ENCODE measurements around the gene ZFYVE27.

DNA sequence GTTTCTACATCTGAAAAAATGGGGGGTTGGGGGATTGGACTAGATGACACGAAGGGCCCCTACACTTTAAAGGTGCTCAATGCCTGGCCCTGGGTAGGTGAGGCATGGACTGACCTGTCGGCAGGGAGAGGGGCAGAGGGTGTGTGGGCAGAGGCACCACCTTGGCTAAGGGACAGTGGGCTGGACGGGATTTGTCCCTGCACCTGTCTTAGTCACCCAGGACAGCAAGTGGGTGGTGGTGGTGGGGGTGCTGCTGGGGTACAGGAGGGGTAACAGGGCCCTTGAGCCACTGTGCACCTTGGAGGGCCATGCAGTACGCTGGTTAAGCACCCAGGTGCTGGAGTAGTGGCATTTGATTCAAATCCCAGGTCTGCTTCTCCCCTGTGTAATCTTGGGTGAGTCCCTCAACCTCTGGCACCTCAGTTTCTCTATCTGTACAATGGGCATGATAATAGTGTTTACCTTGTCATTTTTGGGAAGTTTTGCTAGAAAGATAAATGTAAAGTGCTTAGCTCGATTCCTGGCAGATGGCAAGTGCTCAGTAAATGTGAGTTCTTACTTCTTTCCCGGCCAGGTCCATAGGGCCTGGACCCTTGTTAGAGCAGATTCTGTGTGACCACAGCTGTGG, 53.0 kb downstream of the ZFYVE27 start:
- TF ChIP-seq, protein P1, sequence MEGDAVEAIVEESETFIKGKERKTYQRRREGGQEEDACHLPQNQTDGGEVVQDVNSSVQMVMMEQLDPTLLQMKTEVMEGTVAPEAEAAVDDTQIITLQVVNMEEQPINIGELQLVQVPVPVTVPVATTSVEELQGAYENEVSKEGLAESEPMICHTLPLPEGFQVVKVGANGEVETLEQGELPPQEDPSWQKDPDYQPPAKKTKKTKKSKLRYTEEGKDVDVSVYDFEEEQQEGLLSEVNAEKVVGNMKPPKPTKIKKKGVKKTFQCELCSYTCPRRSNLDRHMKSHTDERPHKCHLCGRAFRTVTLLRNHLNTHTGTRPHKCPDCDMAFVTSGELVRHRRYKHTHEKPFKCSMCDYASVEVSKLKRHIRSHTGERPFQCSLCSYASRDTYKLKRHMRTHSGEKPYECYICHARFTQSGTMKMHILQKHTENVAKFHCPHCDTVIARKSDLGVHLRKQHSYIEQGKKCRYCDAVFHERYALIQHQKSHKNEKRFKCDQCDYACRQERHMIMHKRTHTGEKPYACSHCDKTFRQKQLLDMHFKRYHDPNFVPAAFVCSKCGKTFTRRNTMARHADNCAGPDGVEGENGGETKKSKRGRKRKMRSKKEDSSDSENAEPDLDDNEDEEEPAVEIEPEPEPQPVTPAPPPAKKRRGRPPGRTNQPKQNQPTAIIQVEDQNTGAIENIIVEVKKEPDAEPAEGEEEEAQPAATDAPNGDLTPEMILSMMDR (IDR thresholded peaks at IDR 0.05; ENCODE audit: low read length) = no peak
- TF ChIP-seq EZH2 (optimal IDR thresholded peaks at IDR 0.05; ENCODE audit: low read depth, low read length) = no peak

Data from MM.1S (cell line).